Measurements from ENCODE around the gene NPTXR.

GRCh38 chr22:38859581-38860282 is 15.9 kb upstream of the NPTXR start:
- TF ChIP-seq EP300 (IDR thresholded peaks at IDR 0.05) (no peak), CTCF (IDR thresholded peaks at IDR 0.05) (no peak)
